Stimulated activated naive CD4-positive, alpha-beta T cell treated with Interleukin-2 at 50 U/mL for 16 hours (primary cell): Measurements from ENCODE around the gene MYBPH.

Experiments used
- DNase-seq: peaks from one replicate; lab custom pipeline; 2025; lab: John Stamatoyannopoulos, UW

The MYBPH gene

GRCh38 chr1:203166192-203166940 is 9.3 kb downstream of the MYBPH start:
- no peak for DNase-seq

- no peak for DNase-seq
Measured at GRCh38 chr1:203165800-203166161, 9.8 kb downstream of the MYBPH start.

- DNase-seq: no peak
Measured at GRCh38 chr1:203165101-203165799, 10.4 kb downstream of the MYBPH start.

GRCh38 chr1:203163891-203164635 is 11.6 kb downstream of the MYBPH start:
- no peak for DNase-seq

- DNase-seq: no peak
Measured at GRCh38 chr1:203162403-203162802, 13.2 kb downstream of the MYBPH start.

GRCh38 chr1:203161703-203162102 is 13.9 kb downstream of the MYBPH start:
- DNase-seq: no peak

- no peak for DNase-seq
Measured at GRCh38 chr1:203161175-203161574, 14.5 kb downstream of the MYBPH start.

- DNase-seq: no peak
Measured at GRCh38 chr1:203159844-203160243, 15.8 kb downstream of the MYBPH start.

- no peak for DNase-seq
Measured at GRCh38 chr1:203158960-203159665, 16.5 kb downstream of the MYBPH start.

- no peak for DNase-seq
Measured at GRCh38 chr1:203158423-203158822, 17.2 kb downstream of the MYBPH start.

- DNase-seq: no peak
Measured at GRCh38 chr1:203156280-203156679, 19.3 kb downstream of the MYBPH start.

- no peak for DNase-seq
Measured at GRCh38 chr1:203153989-203154821, 21.4 kb downstream of the MYBPH start.

- no peak for DNase-seq
Measured at GRCh38 chr1:203153051-203153988, 22.3 kb downstream of the MYBPH start.

- no peak for DNase-seq
Measured at GRCh38 chr1:203152158-203153034, 23.2 kb downstream of the MYBPH start.

GRCh38 chr1:203151362-203152157 is 24.1 kb downstream of the MYBPH start:
- no peak for DNase-seq

GRCh38 chr1:203150511-203151297 is 24.9 kb downstream of the MYBPH start:
- no peak for DNase-seq

- no peak for DNase-seq
Measured at GRCh38 chr1:203149188-203149840, 26.3 kb downstream of the MYBPH start.
